Measurements from ENCODE around the gene IMMP2L. TPM values are rescaled to one million over a fixed set of nuclear protein-coding genes. Genes with fewer than 3 reads are reported as not detected.

Gene IMMP2L
- total and polyA plus RNA-seq, 3 experiments from 2014 or later = 13.7 to 23.5 (median 18.0) TPM

GRCh38 chr7:111370002-111370401 is 192.3 kb downstream of the IMMP2L start:
- Mint-ChIP-seq H3K36me3 (peaks cover 0 to 11% (median 9%) of the 10 kb centered on the region in 3 donors), H3K27ac (no peak overlapping the region), H3K9me3 (no peaks in the 10 kb centered on the region), H3K27me3 (no peaks in the 10 kb centered on the region), H3K4me3 (no peak overlapping the region), H3K4me1 (no peaks in the 10 kb centered on the region)
- H3K9me3 ChIP-seq (ENCODE audit: low read length) = no peaks in the 10 kb centered on the region
- CTCF ChIA-PET = no interaction called here
- DNase-seq = no peak
- H3K36me3 ChIP-seq (ENCODE audit: insufficient read depth, low read length) = no peaks in the 10 kb centered on the region
- H3K27me3 ChIP-seq (ENCODE audit: insufficient read depth, low read length, poor library complexity, severe bottlenecking) = no peaks in the 10 kb centered on the region
- no peaks in the 10 kb centered on the region for H3K4me1 ChIP-seq (ENCODE audit: insufficient read depth, low read length)
- H3K27ac ChIP-seq (ENCODE audit: low read depth, low read length) = no peak overlapping the region
- no peak overlapping the region for H3K4me3 ChIP-seq (ENCODE audit: low read length)
- POLR2A ChIA-PET = no interaction called here

DNA sequence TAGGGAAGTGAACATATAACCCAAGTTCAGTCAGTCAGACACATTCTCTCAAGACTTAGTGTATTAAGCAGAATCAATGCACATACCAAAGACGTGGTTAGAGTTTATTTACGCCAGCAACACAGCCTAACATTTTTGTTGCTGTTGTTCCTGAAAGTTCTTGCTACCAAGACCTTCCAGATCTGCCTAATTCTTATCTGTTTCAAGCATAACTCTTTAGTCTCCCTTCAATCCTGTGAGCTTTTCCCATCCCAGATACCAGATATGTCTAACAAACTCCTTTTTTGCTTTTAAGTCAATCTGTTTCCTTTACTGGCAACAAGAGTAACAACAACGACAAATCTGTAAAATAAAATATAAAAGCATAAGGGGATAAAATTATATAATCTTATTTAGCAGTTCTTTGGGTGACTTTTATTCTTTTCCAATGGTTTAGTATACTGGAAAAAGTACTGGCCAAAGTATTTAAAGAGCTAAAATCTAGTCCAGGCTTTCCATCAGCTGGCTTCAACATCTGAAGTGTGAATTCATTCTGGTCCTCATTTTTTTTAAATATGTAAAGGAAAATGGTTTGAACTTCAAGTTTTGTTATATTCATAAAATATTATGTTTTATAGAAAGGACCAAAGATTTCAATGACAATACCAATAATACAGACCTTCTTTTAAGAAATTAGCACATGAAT is 193.8 kb downstream of the IMMP2L start:
- Histone ChIP-seq H3K4me1 (ENCODE audit: insufficient read depth, low read length) (no peaks in the 10 kb centered on the region), H3K4me3 (ENCODE audit: low read length) (no peak overlapping the region), H3K27me3 (ENCODE audit: insufficient read depth, low read length, poor library complexity, severe bottlenecking) (no peaks in the 10 kb centered on the region), H3K27ac (ENCODE audit: low read depth, low read length) (no peak overlapping the region), H3K9me3 (ENCODE audit: low read length) (no peaks in the 10 kb centered on the region), H3K36me3 (ENCODE audit: insufficient read depth, low read length) (no peaks in the 10 kb centered on the region)
- H3K36me3 Mint-ChIP-seq = peaks cover 0 to 19% (median 9%) of the 10 kb centered on the region in 3 donors
- no peaks in the 10 kb centered on the region for H3K4me1 Mint-ChIP-seq
- no peak overlapping the region for H3K27ac Mint-ChIP-seq
- DNase-seq = no peak
- H3K9me3 Mint-ChIP-seq = no peaks in the 10 kb centered on the region
- ChIA-PET POLR2A (no interaction called here), CTCF (no interaction called here)
- no peak overlapping the region for H3K4me3 Mint-ChIP-seq
- H3K27me3 Mint-ChIP-seq = no peaks in the 10 kb centered on the region

- Histone ChIP-seq H3K4me3 (ENCODE audit: low read length) (no peak overlapping the region), H3K9me3 (ENCODE audit: low read length) (no peaks in the 10 kb centered on the region), H3K4me1 (ENCODE audit: insufficient read depth, low read length) (no peaks in the 10 kb centered on the region), H3K36me3 (ENCODE audit: insufficient read depth, low read length) (no peaks in the 10 kb centered on the region), H3K27me3 (ENCODE audit: insufficient read depth, low read length, poor library complexity, severe bottlenecking) (no peaks in the 10 kb centered on the region), H3K27ac (ENCODE audit: low read depth, low read length) (no peak overlapping the region)
- no peak overlapping the region for H3K4me3 Mint-ChIP-seq
- H3K4me1 Mint-ChIP-seq = no peaks in the 10 kb centered on the region
- no peak for DNase-seq
- H3K9me3 Mint-ChIP-seq = no peaks in the 10 kb centered on the region
- CTCF ChIA-PET = no interaction called here
- no peaks in the 10 kb centered on the region for H3K27me3 Mint-ChIP-seq
- no peak overlapping the region for H3K27ac Mint-ChIP-seq
- peaks cover 0 to 11% (median 4%) of the 10 kb centered on the region in 3 donors for H3K36me3 Mint-ChIP-seq
- POLR2A ChIA-PET = no interaction called here
Measured at GRCh38 chr7:111364413-111364812, 197.9 kb downstream of the IMMP2L start.

- peaks cover 0 to 19% (median 4%) of the 10 kb centered on the region in 3 donors for H3K36me3 Mint-ChIP-seq
- H3K4me3 Mint-ChIP-seq = no peak overlapping the region
- peak overlapping the region in 1 of 8 donors; percentile 21 for H3K27ac Mint-ChIP-seq
- H3K4me1 ChIP-seq (ENCODE audit: insufficient read depth, low read length) = no peaks in the 10 kb centered on the region
- no peaks in the 10 kb centered on the region for H3K36me3 ChIP-seq (ENCODE audit: insufficient read depth, low read length)
- DNase-seq = no peak
- POLR2A ChIA-PET = no interaction called here
- no peaks in the 10 kb centered on the region for H3K9me3 ChIP-seq (ENCODE audit: low read length)
- no peaks in the 10 kb centered on the region for H3K9me3 Mint-ChIP-seq
- CTCF ChIA-PET = no interaction called here
- no peak overlapping the region for H3K27ac ChIP-seq (ENCODE audit: low read depth, low read length)
- H3K4me3 ChIP-seq (ENCODE audit: low read length) = no peak overlapping the region
- no peaks in the 10 kb centered on the region for H3K4me1 Mint-ChIP-seq
- no peaks in the 10 kb centered on the region for H3K27me3 ChIP-seq (ENCODE audit: insufficient read depth, low read length, poor library complexity, severe bottlenecking)
- H3K27me3 Mint-ChIP-seq = no peaks in the 10 kb centered on the region
Measured at GRCh38 chr7:111363099-111363498, 199.2 kb downstream of the IMMP2L start.

GRCh38 chr7:111362506-111363054 is 199.7 kb downstream of the IMMP2L start:
- no peaks in the 10 kb centered on the region for H3K36me3 ChIP-seq (ENCODE audit: insufficient read depth, low read length)
- H3K27me3 ChIP-seq (ENCODE audit: insufficient read depth, low read length, poor library complexity, severe bottlenecking) = no peaks in the 10 kb centered on the region
- H3K4me3 ChIP-seq (ENCODE audit: low read length) = no peak overlapping the region
- no peaks in the 10 kb centered on the region for H3K4me1 ChIP-seq (ENCODE audit: insufficient read depth, low read length)
- no peaks in the 10 kb centered on the region for H3K27me3 Mint-ChIP-seq
- DNase-seq = no peak
- CTCF ChIA-PET = no interaction called here
- peaks cover 0 to 19% (median 4%) of the 10 kb centered on the region in 3 donors for H3K36me3 Mint-ChIP-seq
- H3K9me3 Mint-ChIP-seq = no peaks in the 10 kb centered on the region
- POLR2A ChIA-PET = no interaction called here
- H3K4me1 Mint-ChIP-seq = no peaks in the 10 kb centered on the region
- peak overlapping the region in 1 of 8 donors; percentile 42 for H3K27ac Mint-ChIP-seq
- no peak overlapping the region for H3K27ac ChIP-seq (ENCODE audit: low read depth, low read length)
- H3K9me3 ChIP-seq (ENCODE audit: low read length) = no peaks in the 10 kb centered on the region
- H3K4me3 Mint-ChIP-seq = no peak overlapping the region

DNA sequence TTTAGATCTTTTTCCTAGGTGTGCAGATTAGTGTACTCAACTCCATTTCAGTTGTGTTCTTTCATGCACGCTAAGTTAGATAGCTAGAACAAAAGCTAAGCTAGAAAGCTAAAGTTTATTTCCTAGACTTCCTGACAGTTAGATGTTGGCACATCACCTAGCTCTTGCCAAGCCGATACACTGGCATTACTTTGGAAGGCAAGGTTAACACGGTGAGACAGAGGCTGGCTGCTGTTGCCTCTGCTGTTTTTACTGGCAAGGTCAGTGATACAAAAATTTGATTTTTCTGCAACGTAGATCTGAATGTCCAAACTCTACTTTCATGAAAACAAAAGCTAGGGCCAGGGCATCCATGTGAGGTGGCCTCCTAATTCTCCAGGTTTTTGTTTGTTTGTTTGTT is 203.4 kb downstream of the IMMP2L start:
- no peaks in the 10 kb centered on the region for H3K9me3 ChIP-seq (ENCODE audit: low read length)
- no peak overlapping the region for H3K4me3 ChIP-seq (ENCODE audit: low read length)
- Mint-ChIP-seq H3K4me1 (no peaks in the 10 kb centered on the region), H3K27ac (no peak overlapping the region), H3K27me3 (no peaks in the 10 kb centered on the region), H3K36me3 (peaks cover 0 to 17% (median 0%) of the 10 kb centered on the region in 3 donors), H3K4me3 (no peak overlapping the region), H3K9me3 (no peaks in the 10 kb centered on the region)
- ChIA-PET POLR2A (no interaction called here), CTCF (no interaction called here)
- no peak overlapping the region for H3K27ac ChIP-seq (ENCODE audit: low read depth, low read length)
- no peaks in the 10 kb centered on the region for H3K4me1 ChIP-seq (ENCODE audit: insufficient read depth, low read length)
- no peaks in the 10 kb centered on the region for H3K27me3 ChIP-seq (ENCODE audit: insufficient read depth, low read length, poor library complexity, severe bottlenecking)
- no peak for DNase-seq
- no peaks in the 10 kb centered on the region for H3K36me3 ChIP-seq (ENCODE audit: insufficient read depth, low read length)

DNA sequence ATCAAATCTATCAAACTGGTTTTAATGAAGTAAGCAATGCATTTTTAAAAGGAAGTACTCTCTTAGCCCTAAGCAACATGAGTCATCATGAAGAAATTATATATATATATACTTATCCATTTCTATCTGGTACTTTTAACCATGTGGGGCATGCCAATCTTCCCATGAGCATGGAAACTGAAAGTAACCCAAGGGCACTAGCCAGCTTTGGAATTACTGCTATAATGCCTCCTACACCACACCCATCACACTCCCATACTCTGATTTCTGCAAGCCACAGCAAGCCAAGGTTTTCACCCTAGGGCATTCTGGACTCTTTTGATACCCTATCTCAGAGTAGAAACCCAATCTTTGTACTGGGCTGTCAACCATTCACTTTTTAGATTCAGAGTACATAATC is 204.6 kb downstream of the IMMP2L start:
- Mint-ChIP-seq H3K27me3 (no peaks in the 10 kb centered on the region), H3K27ac (no peak overlapping the region), H3K4me3 (no peak overlapping the region), H3K36me3 (peaks cover 0 to 12% (median 0%) of the 10 kb centered on the region in 3 donors), H3K9me3 (no peaks in the 10 kb centered on the region), H3K4me1 (no peaks in the 10 kb centered on the region)
- ChIA-PET CTCF (no interaction called here), POLR2A (no interaction called here)
- Histone ChIP-seq H3K36me3 (ENCODE audit: insufficient read depth, low read length) (no peaks in the 10 kb centered on the region), H3K27me3 (ENCODE audit: insufficient read depth, low read length, poor library complexity, severe bottlenecking) (no peaks in the 10 kb centered on the region), H3K4me1 (ENCODE audit: insufficient read depth, low read length) (no peaks in the 10 kb centered on the region), H3K9me3 (ENCODE audit: low read length) (no peaks in the 10 kb centered on the region), H3K27ac (ENCODE audit: low read depth, low read length) (no peak overlapping the region), H3K4me3 (ENCODE audit: low read length) (no peak overlapping the region)
- DNase-seq = no peak

DNA sequence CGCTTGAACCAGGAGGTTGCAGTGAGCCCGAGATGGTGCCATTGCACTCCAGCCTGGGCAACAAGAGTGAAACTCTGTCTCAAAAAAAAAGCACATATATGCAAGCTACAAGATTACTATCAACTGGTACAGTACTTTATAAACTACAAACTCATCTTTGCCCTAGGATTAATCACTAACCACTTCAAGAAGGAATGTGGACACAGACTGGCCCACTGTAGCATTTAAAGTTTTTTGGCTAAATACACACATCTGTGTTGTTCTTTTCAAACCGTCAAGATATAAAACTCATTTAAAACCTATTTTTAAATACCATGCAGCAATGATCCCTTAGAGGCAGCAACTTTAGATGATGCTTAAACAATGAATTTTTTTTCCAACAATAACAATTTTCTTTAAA is 205.4 kb downstream of the IMMP2L start:
- no peak overlapping the region for H3K27ac ChIP-seq (ENCODE audit: low read depth, low read length)
- Mint-ChIP-seq H3K27ac (no peak overlapping the region), H3K27me3 (no peaks in the 10 kb centered on the region), H3K4me3 (no peak overlapping the region), H3K9me3 (no peaks in the 10 kb centered on the region), H3K36me3 (peaks cover 0 to 15% (median 0%) of the 10 kb centered on the region in 3 donors), H3K4me1 (no peaks in the 10 kb centered on the region)
- no peak overlapping the region for H3K4me3 ChIP-seq (ENCODE audit: low read length)
- DNase-seq = no peak
- CTCF ChIA-PET = no interaction called here
- no peaks in the 10 kb centered on the region for H3K4me1 ChIP-seq (ENCODE audit: insufficient read depth, low read length)
- no peaks in the 10 kb centered on the region for H3K27me3 ChIP-seq (ENCODE audit: insufficient read depth, low read length, poor library complexity, severe bottlenecking)
- H3K36me3 ChIP-seq (ENCODE audit: insufficient read depth, low read length) = no peaks in the 10 kb centered on the region
- POLR2A ChIA-PET = no interaction called here
- H3K9me3 ChIP-seq (ENCODE audit: low read length) = no peaks in the 10 kb centered on the region
